Uterus (tissue), 4 donors: Measurements from ENCODE around the gene ANGPT4. TPM values are rescaled to one million over a fixed set of nuclear protein-coding genes. Genes with fewer than 3 reads are reported as not detected.

Experiments used
- DNase-seq, 2 donors: peaks; one replicate each; pipeline ENCODE4 v3.0.0-alpha.2; 2019 to 2020
- H3K27ac ChIP-seq, 2 donors: fragments of 200-600 bp; sonication (generic); 1 replicate in 1 of 2; 2 replicates in 1 of 2; pipeline ENCODE4 v1.5.1; 2016 to 2018
- H3K27me3 ChIP-seq, 2 donors: fragments of 200-600 bp; sonication (generic); one replicate each; pipeline ENCODE4 v1.5.1; 2018 to 2019; ENCODE audit warnings: control low read depth in 1 of 2
- H3K36me3 ChIP-seq, 2 donors: fragments of 200-600 bp; sonication (generic); one replicate each; pipeline ENCODE4 v1.5.1; 2019; ENCODE audit warnings: control low read depth in 1 of 2
- H3K4me1 ChIP-seq, 2 donors: fragments of 200-600 bp; sonication (generic); one replicate each; pipeline ENCODE4 v1.5.1; 2018 to 2019; ENCODE audit warnings: control low read depth in 1 of 2
- H3K4me3 ChIP-seq, 2 donors: fragments of 200-600 bp; sonication (generic); 1 replicate in 1 of 2; 2 replicates in 1 of 2; pipeline ENCODE4 v1.5.1; 2018 to 2019; ENCODE audit warnings: mild to moderate bottlenecking in 1 of 2
- H3K9me3 ChIP-seq, 2 donors: fragments of 200-600 bp; sonication (generic); one replicate each; pipeline ENCODE4 v1.5.1; 2019; ENCODE audit warnings: control low read depth in 1 of 2
- CTCF ChIP-seq, 4 experiments: fragments of 200-600 bp in 2 of 4; fragments of 450-650 bp in 2 of 4; sonication (generic) in 2 of 4; IDR thresholded peaks; one replicate each; pipeline ENCODE4 v1.5.1; 2016 to 2019; ENCODE audit warnings: antibody characterized with exemption in 4 of 4, mild to moderate bottlenecking in 2 of 4, moderate library complexity in 1 of 4
- POLR2A ChIP-seq, 2 donors: fragments of 450-650 bp; IDR thresholded peaks; one replicate each; pipeline ENCODE4 v1.6.1; 2016; ENCODE audit warnings: antibody characterized with exemption in 2 of 2, mild to moderate bottlenecking in 1 of 2, moderate library complexity in 1 of 2
- intact Hi-C: fragments of 100-400 bp; cut with DNase I; formaldehyde crosslinking; loops from one replicate; pipeline ENCODE4 v1.15.1; 2023; ENCODE audit warnings: low total_unique reads
- total RNA-seq, 4 donors: library from RNA; depleted of rRNA in 3 of 4; stranded (reverse); fragments of >200 nt in 3 of 4; gene quantifications; one replicate each; pipeline versions ENCODE4 v1.1.0 to v1.2.4, GENCODE V29; 2014 to 2023
- donor health status: DM: yes; HTN: yes; CAD: no.

ANGPT4 gene
- total RNA-seq, 4 donors from 2014 or later = 0.55 to 8.8 (median 3.8) TPM

GRCh38 chr20:840858-841567, 75.1 kb downstream of the ANGPT4 start:
- no peaks in the 10 kb centered on the region for H3K27me3 ChIP-seq
- H3K4me1 ChIP-seq = peaks cover 0 to 14% of the 10 kb centered on the region in 2 donors
- no peaks in the 10 kb centered on the region for H3K9me3 ChIP-seq
- intact Hi-C loops = no loop called here
- no peak for TF ChIP-seq POLR2A (IDR thresholded peaks at IDR 0.05)
- H3K36me3 ChIP-seq = no peaks in the 10 kb centered on the region
- H3K27ac ChIP-seq = no peak overlapping the region
- H3K4me3 ChIP-seq = peak overlapping the region in 1 of 2 donors; percentile 21
- no peak for DNase-seq

GRCh38 chr20:840503-840857, 75.7 kb downstream of the ANGPT4 start:
- TF ChIP-seq POLR2A (IDR thresholded peaks at IDR 0.05) (no peak), CTCF (IDR thresholded peaks at IDR 0.05) (no peak)
- no peak for DNase-seq
- H3K4me3 ChIP-seq = no peak overlapping the region
- H3K27me3 ChIP-seq = no peaks in the 10 kb centered on the region
- H3K27ac ChIP-seq = no peak overlapping the region
- H3K36me3 ChIP-seq = no peaks in the 10 kb centered on the region
- H3K4me1 ChIP-seq = peaks cover 0 to 14% of the 10 kb centered on the region in 2 donors
- H3K9me3 ChIP-seq = no peaks in the 10 kb centered on the region
- intact Hi-C loops = no loop called here

- Histone ChIP-seq H3K4me3 (no peak overlapping the region), H3K9me3 (no peaks in the 10 kb centered on the region), H3K4me1 (peaks cover 0 to 7% of the 10 kb centered on the region in 2 donors), H3K27me3 (no peaks in the 10 kb centered on the region), H3K27ac (no peak overlapping the region), H3K36me3 (no peaks in the 10 kb centered on the region)
- intact Hi-C loops = no loop called here
- no peak for DNase-seq
- no peak for TF ChIP-seq POLR2A (IDR thresholded peaks at IDR 0.05)
- no peak for TF ChIP-seq CTCF (IDR thresholded peaks at IDR 0.05)
These were observed 76.5 kb downstream of the ANGPT4 start for GRCh38 chr20:839626-840025.

- intact Hi-C loops = no loop called here
These were observed 77.1 kb downstream of the ANGPT4 start for GRCh38 chr20:839015-839414.

GRCh38 chr20:836190-836589, 79.9 kb downstream of the ANGPT4 start:
- DNase-seq = no peak
- TF ChIP-seq CTCF (IDR thresholded peaks at IDR 0.05) = no peak
- no peak for TF ChIP-seq POLR2A (IDR thresholded peaks at IDR 0.05)
- Histone ChIP-seq H3K27ac (no peak overlapping the region), H3K4me1 (peaks cover 0 to 7% of the 10 kb centered on the region in 2 donors), H3K36me3 (no peaks in the 10 kb centered on the region), H3K27me3 (no peaks in the 10 kb centered on the region), H3K4me3 (no peak overlapping the region), H3K9me3 (no peaks in the 10 kb centered on the region)
- intact Hi-C loops = no loop called here

More at GRCh38 chr20:839015-839414, 77.1 kb downstream of the ANGPT4 start:
- TF ChIP-seq POLR2A (IDR thresholded peaks at IDR 0.05) = no peak
- TF ChIP-seq CTCF (IDR thresholded peaks at IDR 0.05) = no peak
- Histone ChIP-seq H3K27me3 (no peaks in the 10 kb centered on the region), H3K4me1 (peaks cover 0 to 9% of the 10 kb centered on the region in 2 donors), H3K27ac (no peak overlapping the region), H3K4me3 (no peak overlapping the region), H3K9me3 (no peaks in the 10 kb centered on the region), H3K36me3 (no peaks in the 10 kb centered on the region)
- no peak for DNase-seq
